H1 (cell line): Measurements from ENCODE around the gene BMI1. TPM values are rescaled to one million over a fixed set of nuclear protein-coding genes. Genes with fewer than 3 reads are reported as not detected.

Source experiments
- CTCF ChIA-PET: fragments of 300-600 bp; sonication (Branson Sonifier 250); formaldehyde crosslinking; loops from one replicate; lab custom pipeline; 2021; ENCODE audit not compliant: partially characterized antibody; lab: Charles Lee
- POLR2A ChIA-PET: fragments of 300-600 bp; sonication (Branson Sonifier 250); formaldehyde crosslinking; loops from one replicate; lab custom pipeline; 2021; ENCODE audit warnings: inconsistent platforms; ENCODE audit not compliant: partially characterized antibody; lab: Charles Lee
- DNase-seq, 2 experiments: peaks; one replicate each; pipeline versions ENCODE4 v3.0.0 to v3.0.0-alpha.2; 2010 to 2022; ENCODE audit warnings: low spot score in 2 of 2, low read depth in 1 of 2, mixed read lengths in 1 of 2
- FAIRE-seq: peaks from 2 replicates; lab custom pipeline; 2011; peaks lifted over from hg19 to GRCh38; lab: Jason Lieb, UNC
- H2AFZ ChIP-seq: 2 replicates; pipeline ENCODE4 v1.8.1; 2012; ENCODE audit warnings: low read length, inconsistent platforms
- H2AK5ac ChIP-seq: 2 replicates; pipeline ENCODE4 v1.6.1; 2013; ENCODE audit warnings: low read depth, low read length
- H2BK120ac ChIP-seq: replicated peaks from 2 replicates; pipeline ENCODE3; 2013; ENCODE audit warnings: low read depth, low read length, inconsistent platforms
- H2BK12ac ChIP-seq: 2 replicates; pipeline ENCODE4 v1.6.1; 2013; ENCODE audit warnings: low read depth, low read length
- H2BK15ac ChIP-seq: 2 replicates; pipeline ENCODE4 v1.6.1; 2013; ENCODE audit warnings: low read length
- H2BK20ac ChIP-seq: 2 replicates; pipeline ENCODE4 v1.6.1; 2013; ENCODE audit warnings: low read length
- H2BK5ac ChIP-seq: 2 replicates; pipeline ENCODE4 v1.6.1; 2013; ENCODE audit warnings: low read depth, low read length
- H3K14ac ChIP-seq: 2 replicates; pipeline ENCODE4 v1.6.1; 2013; ENCODE audit warnings: inconsistent platforms; ENCODE audit not compliant: insufficient read length
- H3K18ac ChIP-seq: 2 replicates; pipeline ENCODE4 v1.6.1; 2013; ENCODE audit warnings: low read length; ENCODE audit errors: extremely low read depth
- H3K23ac ChIP-seq: 2 replicates; pipeline ENCODE4 v1.6.1; 2013; ENCODE audit warnings: inconsistent platforms; ENCODE audit not compliant: insufficient read length
- H3K23me2 ChIP-seq: 2 replicates; pipeline ENCODE4 v1.6.1; 2013; ENCODE audit warnings: low read depth, low read length
- H3K27ac ChIP-seq: 2 replicates; pipeline ENCODE4 v1.6.1; 2011; ENCODE audit warnings: low read depth, low read length, inconsistent platforms
- H3K27me3 ChIP-seq, 4 experiments: replicated peaks in 1 of 4; 1 replicate in 1 of 4; 2 replicates in 3 of 4; pipeline versions ENCODE4 v1.6.1 to v1.8.1; 2011 to 2013; ENCODE audit warnings: low read length in 3 of 4, mild to moderate bottlenecking in 3 of 4, inconsistent platforms in 2 of 4, mixed read lengths in 2 of 4, moderate library complexity in 1 of 4; ENCODE audit not compliant: control insufficient read depth in 3 of 4, insufficient read depth in 3 of 4; ENCODE audit errors: extremely low read depth in 1 of 4
- H3K36me3 ChIP-seq, 4 experiments: 2 replicates each; pipeline versions ENCODE4 v1.6.1 to v1.8.1; 2011 to 2013; ENCODE audit warnings: mild to moderate bottlenecking in 4 of 4, low read length in 3 of 4, moderate library complexity in 2 of 4, control low read depth in 1 of 4, inconsistent platforms in 1 of 4; ENCODE audit not compliant: insufficient read depth in 4 of 4, control insufficient read depth in 2 of 4
- H3K4ac ChIP-seq: replicated peaks from 2 replicates; pipeline ENCODE3; 2013; ENCODE audit warnings: low read length, low read depth, mixed read lengths, inconsistent platforms; ENCODE audit not compliant: insufficient read length
- H3K4me1 ChIP-seq, 4 experiments: replicated peaks in 1 of 4; 1 replicate in 1 of 4; 2 replicates in 3 of 4; pipeline versions ENCODE4 v1.6.1 to v1.8.1; 2011 to 2013; ENCODE audit warnings: low read length in 3 of 4, inconsistent platforms in 2 of 4, mixed read lengths in 1 of 4; ENCODE audit not compliant: insufficient read depth in 4 of 4, control insufficient read depth in 3 of 4
- H3K4me2 ChIP-seq, 2 experiments: 2 replicates each; pipeline versions ENCODE4 v1.6.1 to v1.8.1; 2011 to 2013; ENCODE audit warnings: low read depth in 2 of 2, low read length in 2 of 2, control low read depth in 1 of 2, inconsistent platforms in 1 of 2, mild to moderate bottlenecking in 1 of 2; ENCODE audit not compliant: insufficient read depth in 1 of 2
- H3K4me3 ChIP-seq, 4 experiments: fragments of 200-600, 300-600 bp in 1 of 4; sonication (generic), shearing (Covaris generic), sonication (Bioruptor Twin) in 1 of 4; 2 replicates each; pipeline versions ENCODE4 v1.5.1 to v1.8.1; 2011 to 2016; ENCODE audit warnings: low read length in 4 of 4, low read depth in 3 of 4, control low read depth in 2 of 4, inconsistent platforms in 2 of 4, mild to moderate bottlenecking in 2 of 4, mixed read lengths in 1 of 4, moderate library complexity in 1 of 4; ENCODE audit not compliant: insufficient read depth in 2 of 4; ENCODE audit errors: extremely low read depth in 1 of 4
- H3K56ac ChIP-seq: replicated peaks from 2 replicates; pipeline ENCODE3; 2013; ENCODE audit warnings: low read depth, mild to moderate bottlenecking, mixed read lengths, low read length, inconsistent platforms; ENCODE audit not compliant: insufficient read length
- H3K79me1 ChIP-seq: 2 replicates; pipeline ENCODE4 v1.6.1; 2013; ENCODE audit warnings: low read depth, low read length, control low read depth
- H3K79me2 ChIP-seq, 2 experiments: 2 replicates each; pipeline versions ENCODE4 v1.6.1 to v1.8.1; 2012 to 2013; ENCODE audit warnings: low read length in 2 of 2, mild to moderate bottlenecking in 2 of 2, inconsistent platforms in 1 of 2; ENCODE audit not compliant: insufficient read depth in 2 of 2, control insufficient read depth in 1 of 2
- H3K9ac ChIP-seq, 4 experiments: replicated peaks in 1 of 4; 1 replicate in 1 of 4; 2 replicates in 3 of 4; pipeline versions ENCODE4 v1.6.1 to v1.8.1; 2011 to 2013; ENCODE audit warnings: low read depth in 3 of 4, low read length in 3 of 4, control low read depth in 2 of 4, mild to moderate bottlenecking in 2 of 4, moderate library complexity in 2 of 4, inconsistent platforms in 1 of 4; ENCODE audit errors: extremely low read depth in 1 of 4
- H3K9me3 ChIP-seq, 2 experiments: 2 replicates each; pipeline versions ENCODE4 v1.6.1 to v1.8.1; 2012 to 2013; ENCODE audit warnings: mild to moderate bottlenecking in 2 of 2, moderate library complexity in 2 of 2, control low read depth in 1 of 2, inconsistent platforms in 1 of 2, low read depth in 1 of 2, low read length in 1 of 2, mixed read lengths in 1 of 2; ENCODE audit not compliant: insufficient read depth in 2 of 2
- H4K20me1 ChIP-seq, 2 experiments: replicated peaks in 1 of 2; 2 replicates each; pipeline versions ENCODE3 to v1.8.1; 2011 to 2013; ENCODE audit warnings: inconsistent platforms in 2 of 2, low read length in 2 of 2, mild to moderate bottlenecking in 1 of 2; ENCODE audit not compliant: insufficient read depth in 2 of 2, control insufficient read depth in 1 of 2
- H4K5ac ChIP-seq: 2 replicates; pipeline ENCODE4 v1.6.1; 2013; ENCODE audit warnings: low read length, low read depth, mixed read lengths, inconsistent platforms; ENCODE audit not compliant: insufficient read length
- H4K8ac ChIP-seq: 2 replicates; pipeline ENCODE4 v1.8.0; 2013; ENCODE audit warnings: mild to moderate bottlenecking, moderate library complexity, low read length, inconsistent platforms; ENCODE audit not compliant: insufficient read depth; ENCODE audit errors: extremely low read depth
- H4K91ac ChIP-seq: replicated peaks from 2 replicates; pipeline ENCODE3; 2013; ENCODE audit warnings: low read length, mixed read lengths, inconsistent platforms; ENCODE audit not compliant: insufficient read length
- ASH2L ChIP-seq: fragments of 200-600, 300-600 bp; sonication (generic); IDR thresholded peaks from one replicate; pipeline ENCODE4 v1.7.1; 2017; ENCODE audit warnings: low read length
- ATF3 ChIP-seq: IDR thresholded peaks from 2 replicates; pipeline ENCODE4 v1.6.1; 2011; ENCODE audit warnings: low read depth, mild to moderate bottlenecking, low read length; ENCODE audit not compliant: insufficient read depth
- BCL11A ChIP-seq, 2 experiments: IDR thresholded peaks; one replicate each; pipeline ENCODE4 v1.6.1; 2011; ENCODE audit warnings: low read depth in 2 of 2, low read length in 2 of 2, mild to moderate bottlenecking in 2 of 2
- CEBPB ChIP-seq: IDR thresholded peaks from 2 replicates; pipeline ENCODE4 v1.6.1; 2012; ENCODE audit warnings: low read depth, low read length
- JUND ChIP-seq: IDR thresholded peaks from 2 replicates; pipeline ENCODE4 v1.6.1; 2011; ENCODE audit warnings: mild to moderate bottlenecking, improper control_type of control experiment, low read length
- KDM5A ChIP-seq: fragments of 200-600 bp; IDR thresholded peaks from 2 replicates; pipeline ENCODE4 v1.7.1; 2012; ENCODE audit warnings: mild to moderate bottlenecking, low read length, inconsistent platforms, mixed read lengths
- PHF8 ChIP-seq: fragments of 200-600 bp; sonication (generic); conservative IDR thresholded peaks from 2 replicates; pipeline ENCODE4 v1.7.1; 2012; ENCODE audit warnings: low read depth, mild to moderate bottlenecking, inconsistent platforms, low read length, moderate library complexity
- POLR2AphosphoS5 ChIP-seq: IDR thresholded peaks from 2 replicates; pipeline ENCODE4 v1.6.1; 2011; ENCODE audit warnings: low read depth, low read length
- RAD21 ChIP-seq, 2 experiments: IDR thresholded peaks in 1 of 2; conservative IDR thresholded peaks in 1 of 2; 2 replicates each; pipeline ENCODE4 v1.6.1; 2011; ENCODE audit warnings: low read depth in 2 of 2, low read length in 2 of 2, improper control_type of control experiment in 1 of 2, inconsistent platforms in 1 of 2, mild to moderate bottlenecking in 1 of 2, moderate library complexity in 1 of 2
- RBBP5 ChIP-seq: IDR thresholded peaks from 2 replicates; pipeline ENCODE4 v1.7.1; 2012; ENCODE audit warnings: low read depth, mild to moderate bottlenecking, inconsistent platforms, low read length, moderate library complexity, borderline replicate concordance
- SUZ12 ChIP-seq: fragments of 200-600 bp; sonication (generic); IDR thresholded peaks from 2 replicates; pipeline ENCODE4 v1.6.1; 2012; ENCODE audit warnings: mild to moderate bottlenecking, inconsistent platforms, low read length, moderate library complexity, mixed read lengths
- TAF1 ChIP-seq: IDR thresholded peaks from 2 replicates; pipeline ENCODE4 v1.6.1; 2011; ENCODE audit warnings: mild to moderate bottlenecking, low read depth, low read length
- USF2 ChIP-seq: IDR thresholded peaks from 2 replicates; pipeline ENCODE4 v1.6.1; 2011; ENCODE audit warnings: low read length, improper control_type of control experiment
- WGBS, 2 experiments: shearing (Covaris generic) in 1 of 2; methylation state at CpG; one replicate each; pipeline versions ENCODE4 v1.1.6 to v1.1.7; 2013 to 2015; ENCODE audit warnings: low lambda C conversion rate in 2 of 2, mixed read lengths in 2 of 2, inconsistent platforms in 1 of 2, low coverage in 1 of 2, missing lambda C conversion rate in 1 of 2; ENCODE audit not compliant: insufficient replicate concordance in 2 of 2, insufficient coverage in 1 of 2, insufficient read length in 1 of 2; ENCODE audit errors: extremely low coverage in 1 of 2, missing lambda C conversion rate in 1 of 2; 5-methylcytosine and 5-hydroxymethylcytosine counted together
- polyA plus RNA-seq, 7 experiments: library from polyadenylated mRNA; depleted of rRNA in 3 of 7; stranded (reverse) in 5 of 7; unstranded in 2 of 7; fragments of >200 nt in 5 of 7; fragments of 200-250 nt in 2 of 7; gene quantifications; 1 replicate in 5 of 7; 2 replicates in 1 of 7; 4 replicates in 1 of 7; pipeline versions ENCODE4 v1.2.1 to v1.2.3, GENCODE V29; 2011 to 2013; ENCODE audit warnings: missing spikeins in 2 of 7, mixed read lengths in 2 of 7
- total RNA-seq: library from RNA; stranded (reverse); fragmentation: NEBNext Ultra II Directional; extraction: Animal tissue kit (Norgen Biotek cat#: 25700); gene quantifications from 2 replicates; pipeline ENCODE4 v1.2.1, GENCODE V29; 2021

Gene BMI1
- total and polyA plus RNA-seq, 2 of the 8 experiments (the other 6 are each of a cell fraction or from before 2014, with no cell fraction given) = 2.8 to 10.7 TPM

GRCh38 chr10:22349755-22350154 is 28.9 kb downstream of the BMI1 start:
- H2BK12ac ChIP-seq = no peak overlapping the region
- peaks cover 7% of the 10 kb centered on the region; the same call in 1 of the 2 replicates for H3K23me2 ChIP-seq
- CTCF ChIA-PET = interaction anchor here (1.3 kb wide), 1 partner anchor 122 kb away, joined by 4 read pairs; no protein-coding TSS in a partner anchor
- peaks cover 2 to 4% of the 10 kb centered on the region in 2 experiments for H4K20me1 ChIP-seq
- H3K27ac ChIP-seq = no peak overlapping the region
- no peak overlapping the region for H2AK5ac ChIP-seq
- no peaks in the 10 kb centered on the region for H3K79me1 ChIP-seq
- no peak overlapping the region for H2BK120ac ChIP-seq
- H3K4ac ChIP-seq = no peak overlapping the region
- H3K4me3 ChIP-seq = no peak overlapping the region
- no peak overlapping the region for H2AFZ ChIP-seq
- no peak overlapping the region for H2BK5ac ChIP-seq
- FAIRE-seq (no peak), DNase-seq (no peak)
- H3K9ac ChIP-seq = no peak overlapping the region
- no peak overlapping the region for H3K18ac ChIP-seq
- H3K4me1 ChIP-seq = peaks cover 0 to 5% (median 3%) of the 10 kb centered on the region in 4 experiments; a peak in 3 of 7 replicates
- no peaks in the 10 kb centered on the region for H3K36me3 ChIP-seq
- no peak overlapping the region for H3K23ac ChIP-seq
- H3K56ac ChIP-seq = no peak overlapping the region
- H2BK20ac ChIP-seq = no peak overlapping the region
- H3K14ac ChIP-seq = no peak overlapping the region
- no peaks in the 10 kb centered on the region for H3K79me2 ChIP-seq
- H2BK15ac ChIP-seq = no peak overlapping the region
- H3K9me3 ChIP-seq = no peaks in the 10 kb centered on the region
- H4K5ac ChIP-seq = no peak overlapping the region
- WGBS, 2 experiments = 91% methylated on average over 1 of the region's 1 CpG; no CpG with 5 or more reads in 1 of the 2 experiments
- H4K8ac ChIP-seq = no peak overlapping the region
- no peak overlapping the region for H4K91ac ChIP-seq
- POLR2A ChIA-PET = no interaction called here
- no peak overlapping the region for H3K4me2 ChIP-seq
- H3K27me3 ChIP-seq = peaks cover 22 to 41% (median 29%) of the 10 kb centered on the region in 4 experiments
- no peak for TF ChIP-seq PHF8
- TF ChIP-seq USF2 = no peak
- no peak for TF ChIP-seq POLR2AphosphoS5
- TF ChIP-seq RAD21 (IDR thresholded peaks at IDR 0.05 in 1 of 2, conservative IDR thresholded peaks at IDR 0.05 in 1 of 2; ENCODE audit: low read depth in 2 of 2, low read length in 2 of 2) = no peak
- no peak for TF ChIP-seq BCL11A (IDR thresholded peaks at IDR 0.05; ENCODE audit: low read depth in 2 of 2, low read length in 2 of 2)
- no peak for TF ChIP-seq JUND
- no peak for TF ChIP-seq KDM5A
- no peak for TF ChIP-seq RBBP5
- no peak for TF ChIP-seq SUZ12
- no peak for TF ChIP-seq ATF3
- TF ChIP-seq ASH2L = no peak
- no peak for TF ChIP-seq CEBPB
- TF ChIP-seq TAF1 = no peak
